BJ (cell line): ENCODE data around the gene SORCS2. TPM values are rescaled to one million over a fixed set of nuclear protein-coding genes. Genes with fewer than 3 reads are reported as not detected.

Experiments
- CTCF ChIA-PET: fragments of 350-600 bp; formaldehyde crosslinking; extraction: SDS; loops from one replicate; lab custom pipeline; 2021; ENCODE audit warnings: antibody characterized with exemption, inconsistent platforms; lab: Yijun Ruan, JAX
- POLR2A ChIA-PET: fragments of 300-600 bp; sonication (Branson Sonifier 250); formaldehyde crosslinking; extraction: SDS; loops from one replicate; lab custom pipeline; 2021; ENCODE audit warnings: antibody characterized with exemption; lab: Charles Lee
- DNase-seq: peaks from one replicate; pipeline ENCODE4 v3.0.0-alpha.2; 2011; ENCODE audit warnings: low read depth
- H3K27me3 ChIP-seq: 2 replicates; pipeline ENCODE4 v1.6.0; 2011; ENCODE audit warnings: low read length; ENCODE audit not compliant: control insufficient read depth, insufficient read depth
- H3K36me3 ChIP-seq: 2 replicates; pipeline ENCODE4 v1.5.1; 2011; ENCODE audit warnings: low read length; ENCODE audit not compliant: control insufficient read depth, insufficient read depth
- H3K4me3 ChIP-seq: 2 replicates; pipeline ENCODE4 v1.5.1; 2011; ENCODE audit warnings: low read depth, mild to moderate bottlenecking, control low read depth, low read length
- CTCF ChIP-seq: IDR thresholded peaks from 2 replicates; pipeline ENCODE4 v1.5.1; 2011; ENCODE audit warnings: low read depth, mild to moderate bottlenecking, control low read depth, inconsistent platforms, low read length, moderate library complexity; ENCODE audit not compliant: insufficient read depth
- polyA plus RNA-seq: library from polyadenylated mRNA; depleted of rRNA; stranded (reverse); fragments of >200 nt; gene quantifications from 2 replicates; pipeline ENCODE4 v1.2.3, GENCODE V29; 2011

Gene SORCS2
- polyA plus RNA-seq, 1 experiment, result 0.63 TPM

- H3K27me3 ChIP-seq, result no peaks in the 10 kb centered on the region
- TF ChIP-seq CTCF, result no peak
- ChIA-PET POLR2A (no interaction called here), CTCF (interaction anchor here (2.0 kb wide), 1 partner anchor 8 kb away, joined by 7 read pairs; no protein-coding TSS in a partner anchor)
- DNase-seq, result no peak
- no peak overlapping the region for H3K4me3 ChIP-seq
- no peaks in the 10 kb centered on the region for H3K36me3 ChIP-seq
These were observed 518.4 kb downstream of the SORCS2 start for GRCh38 chr4:7710576-7711306.

- POLR2A ChIA-PET, result no interaction called here
- no peak for TF ChIP-seq CTCF
- no peaks in the 10 kb centered on the region for H3K36me3 ChIP-seq
- no peak overlapping the region for H3K4me3 ChIP-seq
- H3K27me3 ChIP-seq, result no peaks in the 10 kb centered on the region
- DNase-seq, result no peak
- CTCF ChIA-PET, result interaction anchor here (1.0 to 2.0 kb wide), 2 partner anchors 7 to 9 kb away, joined by 4 to 7 read pairs; no protein-coding TSS in a partner anchor
These were observed 519.1 kb downstream of the SORCS2 start for GRCh38 chr4:7711307-7711963.

- CTCF ChIA-PET, result interaction anchor here (1.0 kb wide), 1 partner anchor 8 kb away, joined by 4 read pairs; no protein-coding TSS in a partner anchor
- POLR2A ChIA-PET, result no interaction called here
These were observed 519.8 kb downstream of the SORCS2 start for GRCh38 chr4:7712021-7712671.

GRCh38 chr4:7713757-7714156, 521.4 kb downstream of the SORCS2 start:
- no peaks in the 10 kb centered on the region for H3K36me3 ChIP-seq
- TF ChIP-seq CTCF, result no peak
- CTCF ChIA-PET, result interaction anchor here (0.6 kb wide), 1 partner anchor 379 kb away, joined by 3 read pairs; no protein-coding TSS in a partner anchor
- H3K4me3 ChIP-seq, result no peak overlapping the region
- POLR2A ChIA-PET, result no interaction called here
- no peak for DNase-seq
- no peaks in the 10 kb centered on the region for H3K27me3 ChIP-seq

More at GRCh38 chr4:7712021-7712671, 519.8 kb downstream of the SORCS2 start:
- H3K4me3 ChIP-seq, result no peak overlapping the region
- no peak for DNase-seq
- no peaks in the 10 kb centered on the region for H3K27me3 ChIP-seq
- H3K36me3 ChIP-seq, result no peaks in the 10 kb centered on the region
- TF ChIP-seq CTCF, result no peak

- H3K27me3 ChIP-seq, result no peaks in the 10 kb centered on the region
- CTCF ChIA-PET, result no interaction called here
- POLR2A ChIA-PET, result no interaction called here
- no peaks in the 10 kb centered on the region for H3K36me3 ChIP-seq
- H3K4me3 ChIP-seq, result no peak overlapping the region
- DNase-seq, result no peak
- TF ChIP-seq CTCF, result no peak
These were observed 521.8 kb downstream of the SORCS2 start for GRCh38 chr4:7714176-7714575.
